HFFc6 (cell line): ENCODE data around the gene SRRD. TPM values are rescaled to one million over a fixed set of nuclear protein-coding genes. Genes with fewer than 3 reads are reported as not detected.
A peak's percentile ranks its signal among the peaks of the same experiment; 100 is the strongest.

Experiments used
- DNase-seq: peaks from one replicate; pipeline ENCODE4 v3.0.0-alpha.2; 2018
- H3K27ac Mint-ChIP-seq: 2 replicates; pipeline ENCODE4 v1.8.0; 2020; ENCODE audit warnings: mild to moderate bottlenecking, mixed read lengths
- H3K27me3 Mint-ChIP-seq: 2 replicates; pipeline ENCODE4 v1.8.0; 2021; ENCODE audit warnings: mild to moderate bottlenecking, moderate library complexity, mixed read lengths; ENCODE audit not compliant: insufficient read depth
- H3K36me3 Mint-ChIP-seq: 2 replicates; pipeline ENCODE4 v1.8.0; 2021; ENCODE audit warnings: low read depth, mixed read lengths
- H3K4me1 Mint-ChIP-seq: 2 replicates; pipeline ENCODE4 v1.8.0; 2020; ENCODE audit warnings: low read depth, mixed read lengths
- H3K4me3 Mint-ChIP-seq: 2 replicates; pipeline ENCODE4 v1.8.0; 2020; ENCODE audit warnings: mild to moderate bottlenecking, moderate library complexity, mixed read lengths
- H3K9me3 Mint-ChIP-seq: 2 replicates; pipeline ENCODE4 v1.8.0; 2020; ENCODE audit warnings: mild to moderate bottlenecking, mixed read lengths
- total RNA-seq, 6 experiments: library from RNA; stranded (reverse); fragmentation: NEBNext Ultra II Directional; extraction: Animal tissue kit (Norgen Biotek cat#: 25700); gene quantifications; 2 replicates in 1 of 6; 3 replicates in 5 of 6; pipeline ENCODE4 v1.2.3, GENCODE V29; 2021
- TF ChIP-seq, protein P1 (sequence below): fragments of 200-600 bp; sonication (generic); IDR thresholded peaks from 2 replicates; pipeline ENCODE4 v1.5.0; 2021; ENCODE audit warnings: antibody characterized with exemption, mild to moderate bottlenecking

Gene SRRD
- total RNA-seq, 6 experiments from 2014 or later, result 15.0 to 21.2 (median 19.1) TPM

DNA sequence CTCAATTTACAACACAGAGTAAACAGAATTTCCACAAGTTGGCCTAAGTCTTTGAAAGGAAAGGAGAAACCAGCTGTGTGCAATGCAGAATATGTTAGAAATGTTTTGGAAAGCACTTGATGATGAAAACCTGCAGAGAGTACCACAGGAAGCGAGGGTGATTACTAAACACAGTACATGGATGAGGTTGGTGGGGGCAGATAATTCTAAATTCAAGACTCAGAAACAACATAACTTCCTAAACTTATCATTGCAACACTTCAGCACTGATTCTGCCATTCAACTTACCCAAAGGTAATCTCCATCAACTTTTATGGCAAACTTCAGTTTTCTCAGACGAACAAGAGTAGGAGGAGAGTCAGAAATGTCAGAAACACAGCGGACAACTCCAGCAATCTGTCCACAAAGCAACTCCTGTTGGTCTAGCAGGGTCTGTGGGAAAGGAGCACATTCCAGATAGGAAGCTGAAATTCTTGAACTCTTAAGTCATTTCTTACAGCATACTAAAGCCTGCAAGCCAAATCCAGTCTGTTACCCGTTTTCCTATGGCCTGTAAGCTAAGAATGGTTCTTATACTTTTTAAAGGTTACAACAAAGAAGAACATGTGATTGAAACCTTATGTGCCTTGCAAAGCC, 6.9 kb upstream of the SRRD start:
- Mint-ChIP-seq H3K27me3 (no peaks in the 10 kb centered on the region), H3K4me1 (peaks cover 63% of the 10 kb centered on the region), H3K36me3 (peaks cover 18% of the 10 kb centered on the region), H3K4me3 (no peak overlapping the region), H3K27ac (peak overlapping the region; percentile 65), H3K9me3 (no peaks in the 10 kb centered on the region)
- DNase-seq, result no peak
- TF ChIP-seq, protein P1, sequence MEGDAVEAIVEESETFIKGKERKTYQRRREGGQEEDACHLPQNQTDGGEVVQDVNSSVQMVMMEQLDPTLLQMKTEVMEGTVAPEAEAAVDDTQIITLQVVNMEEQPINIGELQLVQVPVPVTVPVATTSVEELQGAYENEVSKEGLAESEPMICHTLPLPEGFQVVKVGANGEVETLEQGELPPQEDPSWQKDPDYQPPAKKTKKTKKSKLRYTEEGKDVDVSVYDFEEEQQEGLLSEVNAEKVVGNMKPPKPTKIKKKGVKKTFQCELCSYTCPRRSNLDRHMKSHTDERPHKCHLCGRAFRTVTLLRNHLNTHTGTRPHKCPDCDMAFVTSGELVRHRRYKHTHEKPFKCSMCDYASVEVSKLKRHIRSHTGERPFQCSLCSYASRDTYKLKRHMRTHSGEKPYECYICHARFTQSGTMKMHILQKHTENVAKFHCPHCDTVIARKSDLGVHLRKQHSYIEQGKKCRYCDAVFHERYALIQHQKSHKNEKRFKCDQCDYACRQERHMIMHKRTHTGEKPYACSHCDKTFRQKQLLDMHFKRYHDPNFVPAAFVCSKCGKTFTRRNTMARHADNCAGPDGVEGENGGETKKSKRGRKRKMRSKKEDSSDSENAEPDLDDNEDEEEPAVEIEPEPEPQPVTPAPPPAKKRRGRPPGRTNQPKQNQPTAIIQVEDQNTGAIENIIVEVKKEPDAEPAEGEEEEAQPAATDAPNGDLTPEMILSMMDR, result no peak

DNA sequence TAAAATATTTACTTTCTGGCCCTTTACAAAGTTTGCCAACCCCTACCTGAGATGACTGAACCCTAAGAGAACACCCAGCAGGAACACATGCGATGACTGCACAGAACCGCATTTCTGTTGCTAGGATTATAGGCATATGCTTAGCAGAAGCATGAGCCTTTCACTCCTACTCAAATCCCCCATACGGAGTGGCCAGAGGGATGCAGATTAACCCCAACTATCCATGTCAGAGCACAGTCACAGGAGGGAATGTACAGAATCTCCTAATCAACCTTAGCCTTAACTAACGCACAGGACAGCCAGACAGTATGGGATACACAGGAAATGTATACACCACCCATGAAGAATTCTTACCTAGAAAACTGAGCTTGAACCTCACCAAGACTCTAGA, 6.3 kb upstream of the SRRD start:
- H3K27me3 Mint-ChIP-seq, result no peaks in the 10 kb centered on the region
- H3K36me3 Mint-ChIP-seq, result peaks cover 15% of the 10 kb centered on the region
- H3K4me1 Mint-ChIP-seq, result peaks cover 67% of the 10 kb centered on the region
- no peak for DNase-seq
- H3K9me3 Mint-ChIP-seq, result no peaks in the 10 kb centered on the region
- H3K4me3 Mint-ChIP-seq, result no peak overlapping the region
- peak overlapping the region; percentile 65 for H3K27ac Mint-ChIP-seq
- TF ChIP-seq, protein P1, result no peak

DNA sequence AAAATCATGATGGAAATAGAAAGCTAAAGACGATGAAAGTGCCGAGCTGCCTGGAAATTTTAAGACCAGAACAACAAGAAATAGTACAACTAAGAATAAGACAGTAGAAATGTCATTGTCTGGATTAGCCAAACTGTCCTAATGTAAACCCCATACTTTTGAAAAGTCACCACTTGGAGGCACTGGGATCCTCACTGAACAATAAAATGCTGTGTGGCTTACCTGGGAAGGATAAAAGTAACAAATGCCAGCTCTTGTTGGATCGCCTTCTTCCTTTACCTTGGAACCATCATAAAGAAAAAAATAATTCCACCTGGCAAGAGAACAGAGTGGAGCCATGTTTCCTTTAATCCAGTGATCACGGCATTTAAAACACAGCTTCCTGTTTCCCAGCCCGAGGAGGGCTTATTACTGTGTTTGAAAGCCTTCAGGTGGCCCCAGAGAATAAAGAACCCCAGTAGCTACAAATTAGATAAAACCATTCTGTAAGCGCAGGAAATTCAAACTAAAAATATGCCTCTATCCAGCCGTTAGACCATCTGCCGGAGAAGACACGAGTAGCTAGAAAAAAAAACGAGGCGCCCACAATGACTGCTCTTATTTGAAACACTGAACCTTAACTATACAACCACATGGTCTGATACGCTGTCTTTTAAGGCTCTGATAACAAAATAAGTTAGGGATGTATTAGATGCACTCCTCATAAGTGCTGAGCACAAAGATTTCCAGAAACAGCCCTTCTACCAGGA, 4.5 kb upstream of the SRRD start:
- no peak for DNase-seq
- Mint-ChIP-seq H3K36me3 (peaks cover 17% of the 10 kb centered on the region), H3K27ac (peak overlapping the region; percentile 0; the same call in 1 of the 2 replicates), H3K9me3 (no peaks in the 10 kb centered on the region), H3K4me3 (peak overlapping the region; percentile 13; the same call in 1 of the 2 replicates), H3K27me3 (no peaks in the 10 kb centered on the region; the same call in 1 of the 2 replicates), H3K4me1 (peaks cover 75% of the 10 kb centered on the region)
- TF ChIP-seq, protein P1, result no peak

DNA sequence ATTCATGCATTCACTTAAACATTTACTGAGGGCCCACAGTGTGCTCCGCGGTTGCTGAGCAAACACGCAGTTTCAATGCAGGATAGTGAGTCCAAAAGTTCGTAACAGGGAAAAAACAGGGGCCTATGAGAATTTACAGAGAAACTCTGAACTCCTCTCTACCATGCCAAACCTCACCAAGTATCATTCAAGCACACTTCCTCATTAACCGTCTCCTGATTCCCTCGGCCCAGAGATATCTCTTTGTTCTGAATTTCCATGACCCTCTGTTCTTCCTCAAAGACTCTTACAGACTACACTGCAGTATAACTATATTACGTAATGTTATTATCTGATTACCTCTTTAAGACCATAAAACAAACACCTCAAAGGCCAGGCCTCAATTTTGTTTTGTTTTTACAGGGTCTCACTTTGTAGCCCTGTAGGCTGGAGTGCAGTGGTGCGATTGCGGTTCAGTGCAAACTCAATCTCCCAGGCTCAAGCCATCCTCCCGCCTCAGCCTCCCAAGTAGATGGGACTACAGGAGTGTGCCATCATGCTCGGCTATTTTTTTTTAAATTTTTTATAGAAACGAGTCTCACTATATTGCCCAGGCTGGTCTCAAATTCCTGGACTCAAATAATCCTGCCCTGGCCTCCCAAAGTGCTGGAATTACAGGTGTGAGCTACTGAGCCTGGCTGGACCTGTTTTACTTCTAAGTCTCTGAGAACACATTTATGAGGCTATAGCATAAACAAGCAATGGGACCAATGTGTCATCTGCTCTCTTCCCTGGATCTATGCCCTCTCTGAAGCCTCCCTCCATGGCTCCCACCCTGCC, 3.7 kb upstream of the SRRD start:
- peak overlapping the region; percentile 13; the same call in 1 of the 2 replicates for H3K4me3 Mint-ChIP-seq
- no peak for DNase-seq
- TF ChIP-seq, protein P1, result no peak
- H3K4me1 Mint-ChIP-seq, result peaks cover 75% of the 10 kb centered on the region
- peaks cover 19% of the 10 kb centered on the region for H3K36me3 Mint-ChIP-seq
- no peaks in the 10 kb centered on the region; the same call in 1 of the 2 replicates for H3K27me3 Mint-ChIP-seq
- no peaks in the 10 kb centered on the region for H3K9me3 Mint-ChIP-seq
- H3K27ac Mint-ChIP-seq, result peak overlapping the region; percentile 0; the same call in 1 of the 2 replicates

DNA sequence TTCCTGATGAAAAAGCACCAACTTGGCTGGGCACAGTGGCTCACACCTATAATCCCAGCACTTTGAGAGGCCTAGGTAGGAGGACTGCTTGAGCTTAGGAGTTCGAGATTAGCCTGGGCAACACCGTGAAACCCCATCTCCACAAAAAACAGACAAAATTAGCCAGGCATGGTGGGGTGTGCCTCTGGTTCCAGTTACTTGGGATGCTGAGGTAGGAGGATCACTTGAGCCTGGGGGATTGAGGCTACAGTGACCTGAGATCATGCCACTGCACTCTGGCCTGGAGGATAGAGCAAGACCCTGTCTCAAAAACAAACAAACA, 3.1 kb upstream of the SRRD start:
- Mint-ChIP-seq H3K4me1 (peaks cover 80% of the 10 kb centered on the region), H3K4me3 (no peak overlapping the region; the same call in 1 of the 2 replicates), H3K27ac (no peak overlapping the region), H3K27me3 (no peaks in the 10 kb centered on the region; the same call in 1 of the 2 replicates), H3K36me3 (peaks cover 19% of the 10 kb centered on the region), H3K9me3 (no peaks in the 10 kb centered on the region)
- DNase-seq, result no peak
- TF ChIP-seq, protein P1, result no peak
